Esophagus muscularis mucosa (tissue), 4 donors: ENCODE data around the gene PGBD2.

Experiments
- CTCF ChIP-seq, 3 experiments: fragments of 200-600 bp in 2 of 3; fragments of 450-650 bp in 1 of 3; sonication (generic) in 2 of 3; IDR thresholded peaks; one replicate each; pipeline ENCODE4 v1.5.1; 2017 to 2019; ENCODE audit warnings: antibody characterized with exemption in 3 of 3, mild to moderate bottlenecking in 2 of 3, moderate library complexity in 1 of 3
- EP300 ChIP-seq: sonication (generic); formaldehyde crosslinking; IDR thresholded peaks from one replicate; pipeline ENCODE4 v1.6.1; 2017; ENCODE audit warnings: antibody characterized with exemption
- POLR2A ChIP-seq: fragments of 450-650 bp; IDR thresholded peaks from one replicate; pipeline ENCODE4 v1.6.1; 2017; ENCODE audit warnings: antibody characterized with exemption, moderate library complexity, mild to moderate bottlenecking, low read depth
- POLR2AphosphoS5 ChIP-seq, 2 donors: sonication (generic); formaldehyde crosslinking; IDR thresholded peaks; one replicate each; pipeline ENCODE4 v1.6.1; 2017; ENCODE audit warnings: antibody characterized with exemption in 2 of 2

GRCh38 chr1:248923352-248924338 lies 17.6 kb downstream of the PGBD2 start:
- TF ChIP-seq CTCF (IDR thresholded peaks at IDR 0.05) (no peak), POLR2AphosphoS5 (IDR thresholded peaks at IDR 0.05) (no peak), POLR2A (no peak), EP300 (no peak)
